Measurements from ENCODE around the gene FTO.

The FTO gene

GRCh38 chr16:53752560-53752959, 48.6 kb downstream of the FTO start:
- H3K36me3 ChIP-seq (ENCODE audit: insufficient read depth, low read length), result no peaks in the 10 kb centered on the region
- H3K4me1 ChIP-seq (ENCODE audit: insufficient read depth, low read length), result no peaks in the 10 kb centered on the region; the same call in 1 of the 2 replicates
- H3K9me3 ChIP-seq (ENCODE audit: control insufficient read depth, insufficient read depth, low read length), result no peaks in the 10 kb centered on the region
- no peak overlapping the region for H3K9ac ChIP-seq (ENCODE audit: low read depth, low read length)

GRCh38 chr16:53753431-53753830, 49.5 kb downstream of the FTO start:
- Histone ChIP-seq H3K4me1 (ENCODE audit: insufficient read depth, low read length) (no peaks in the 10 kb centered on the region; the same call in 1 of the 2 replicates), H3K9me3 (ENCODE audit: control insufficient read depth, insufficient read depth, low read length) (no peaks in the 10 kb centered on the region), H3K36me3 (ENCODE audit: insufficient read depth, low read length) (no peaks in the 10 kb centered on the region), H3K9ac (ENCODE audit: low read depth, low read length) (no peak overlapping the region)

DNA sequence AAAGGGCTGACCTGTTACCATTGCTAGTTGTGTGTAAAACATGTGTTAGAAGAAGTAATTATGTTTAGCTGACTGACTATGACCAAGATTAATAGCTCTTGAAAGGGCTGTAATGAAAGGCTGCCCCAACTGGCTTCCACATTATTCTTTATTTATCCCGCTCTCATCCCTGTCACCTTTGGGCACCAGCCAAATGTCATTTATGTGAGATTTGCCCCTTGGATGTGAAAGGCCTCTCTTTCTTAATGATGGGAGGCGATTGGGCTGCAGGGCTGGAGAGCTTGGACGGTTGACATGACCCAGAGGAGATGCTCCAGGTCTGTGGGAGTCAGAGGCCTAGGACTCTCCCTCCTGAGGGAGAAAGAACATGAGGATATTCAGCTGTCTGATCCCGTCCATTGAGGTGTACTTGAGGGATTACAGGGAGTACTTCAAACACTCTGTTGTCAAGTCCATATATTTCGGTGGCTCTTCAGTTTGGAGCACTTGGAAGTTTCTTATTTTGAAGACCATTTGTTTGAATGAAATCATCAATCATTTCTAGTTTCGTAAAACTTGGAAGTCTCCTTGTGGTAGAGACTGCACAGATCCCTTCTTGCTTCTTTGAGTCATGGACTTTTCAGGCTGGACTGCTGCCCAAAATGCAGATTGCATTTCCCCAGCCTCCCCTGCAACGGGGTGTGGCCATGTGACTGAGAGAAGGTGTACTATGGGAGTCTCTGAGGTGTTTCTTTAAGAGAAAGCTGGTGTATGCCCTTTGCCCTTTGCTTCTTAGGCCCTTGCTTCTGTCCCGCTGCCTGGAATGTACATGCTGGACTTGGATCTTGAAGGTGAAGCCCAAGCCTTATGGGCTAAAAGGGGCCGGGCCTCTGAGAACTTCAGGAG, 51.3 kb downstream of the FTO start:
- no peaks in the 10 kb centered on the region; the same call in 1 of the 2 replicates for H3K4me1 ChIP-seq (ENCODE audit: insufficient read depth, low read length)
- H3K36me3 ChIP-seq (ENCODE audit: insufficient read depth, low read length), result no peaks in the 10 kb centered on the region
- H3K9ac ChIP-seq (ENCODE audit: low read depth, low read length), result no peak overlapping the region
- H3K9me3 ChIP-seq (ENCODE audit: control insufficient read depth, insufficient read depth, low read length), result no peaks in the 10 kb centered on the region

GRCh38 chr16:53756275-53756996, 52.5 kb downstream of the FTO start:
- H3K36me3 ChIP-seq (ENCODE audit: insufficient read depth, low read length), result no peaks in the 10 kb centered on the region
- H3K4me1 ChIP-seq (ENCODE audit: insufficient read depth, low read length), result no peaks in the 10 kb centered on the region; the same call in 1 of the 2 replicates
- no peaks in the 10 kb centered on the region for H3K9me3 ChIP-seq (ENCODE audit: control insufficient read depth, insufficient read depth, low read length)
- H3K9ac ChIP-seq (ENCODE audit: low read depth, low read length), result no peak overlapping the region

DNA sequence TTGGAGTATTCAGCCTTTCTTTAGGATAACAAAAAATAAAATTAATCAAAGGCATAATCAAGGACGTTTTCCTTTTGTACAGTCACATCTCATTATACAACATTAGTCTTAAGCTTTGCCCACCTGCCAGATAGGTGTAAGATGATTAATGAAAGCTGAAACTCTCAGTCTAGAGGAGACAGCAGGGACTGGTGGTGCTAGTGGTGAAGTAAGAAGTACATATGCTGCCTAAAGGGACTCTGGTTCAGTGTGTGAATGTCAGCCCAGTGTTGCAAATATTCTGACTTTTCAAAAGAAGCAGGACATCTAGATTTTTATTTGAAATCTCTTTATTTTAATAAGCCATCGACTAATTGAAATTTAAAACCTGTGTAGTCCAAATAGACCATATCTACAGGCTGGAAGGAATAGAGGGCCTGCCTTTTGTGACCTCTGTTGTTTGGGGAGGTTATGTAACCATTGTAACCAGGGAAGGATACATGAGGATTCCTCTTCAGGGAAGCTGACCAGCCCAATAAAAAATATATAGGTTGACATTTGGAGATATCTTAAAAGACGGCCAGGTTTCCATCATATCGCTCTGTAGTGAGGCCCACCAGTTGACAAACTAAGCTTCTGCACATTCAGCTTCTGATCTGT, 54.1 kb downstream of the FTO start:
- no peak overlapping the region for H3K9ac ChIP-seq (ENCODE audit: low read depth, low read length)
- H3K9me3 ChIP-seq (ENCODE audit: control insufficient read depth, insufficient read depth, low read length), result no peaks in the 10 kb centered on the region

GRCh38 chr16:53761962-53762703, 58.2 kb downstream of the FTO start:
- H3K36me3 ChIP-seq (ENCODE audit: insufficient read depth, low read length), result no peaks in the 10 kb centered on the region
- no peaks in the 10 kb centered on the region for H3K4me1 ChIP-seq (ENCODE audit: insufficient read depth, low read length)
- H3K9me3 ChIP-seq (ENCODE audit: control insufficient read depth, insufficient read depth, low read length), result no peaks in the 10 kb centered on the region
- no peak overlapping the region for H3K9ac ChIP-seq (ENCODE audit: low read depth, low read length)

More for the DNA sequence above, 54.1 kb downstream of the FTO start:
- no peaks in the 10 kb centered on the region for H3K36me3 ChIP-seq (ENCODE audit: insufficient read depth, low read length)
- H3K4me1 ChIP-seq (ENCODE audit: insufficient read depth, low read length), result no peaks in the 10 kb centered on the region; the same call in 1 of the 2 replicates

- H3K9me3 ChIP-seq (ENCODE audit: control insufficient read depth, insufficient read depth, low read length), result no peaks in the 10 kb centered on the region
- no peak overlapping the region for H3K9ac ChIP-seq (ENCODE audit: low read depth, low read length)
- H3K36me3 ChIP-seq (ENCODE audit: insufficient read depth, low read length), result no peaks in the 10 kb centered on the region
- peaks cover 7% of the 10 kb centered on the region; the same call in 1 of the 2 replicates for H3K4me1 ChIP-seq (ENCODE audit: insufficient read depth, low read length)
These were observed 62.5 kb downstream of the FTO start for GRCh38 chr16:53766304-53767016.

GRCh38 chr16:53768167-53768566, 64.2 kb downstream of the FTO start:
- H3K36me3 ChIP-seq (ENCODE audit: insufficient read depth, low read length), result no peaks in the 10 kb centered on the region
- no peaks in the 10 kb centered on the region for H3K9me3 ChIP-seq (ENCODE audit: control insufficient read depth, insufficient read depth, low read length)
- H3K9ac ChIP-seq (ENCODE audit: low read depth, low read length), result no peak overlapping the region
- peaks cover 7% of the 10 kb centered on the region for H3K4me1 ChIP-seq (ENCODE audit: insufficient read depth, low read length)

- Histone ChIP-seq H3K4me1 (ENCODE audit: insufficient read depth, low read length) (peaks cover 11% of the 10 kb centered on the region), H3K9me3 (ENCODE audit: control insufficient read depth, insufficient read depth, low read length) (no peaks in the 10 kb centered on the region), H3K36me3 (ENCODE audit: insufficient read depth, low read length) (no peaks in the 10 kb centered on the region), H3K9ac (ENCODE audit: low read depth, low read length) (no peak overlapping the region)
These were observed 64.6 kb downstream of the FTO start for GRCh38 chr16:53768593-53768992.

GRCh38 chr16:53769185-53769584, 65.2 kb downstream of the FTO start:
- Histone ChIP-seq H3K9ac (ENCODE audit: low read depth, low read length) (no peak overlapping the region), H3K36me3 (ENCODE audit: insufficient read depth, low read length) (no peaks in the 10 kb centered on the region), H3K4me1 (ENCODE audit: insufficient read depth, low read length) (peaks cover 11% of the 10 kb centered on the region), H3K9me3 (ENCODE audit: control insufficient read depth, insufficient read depth, low read length) (no peaks in the 10 kb centered on the region)

- Histone ChIP-seq H3K9me3 (ENCODE audit: control insufficient read depth, insufficient read depth, low read length) (no peaks in the 10 kb centered on the region), H3K9ac (ENCODE audit: low read depth, low read length) (no peak overlapping the region), H3K4me1 (ENCODE audit: insufficient read depth, low read length) (peaks cover 11% of the 10 kb centered on the region), H3K36me3 (ENCODE audit: insufficient read depth, low read length) (no peaks in the 10 kb centered on the region)
These were observed 65.8 kb downstream of the FTO start for GRCh38 chr16:53769787-53770186.

- no peaks in the 10 kb centered on the region for H3K9me3 ChIP-seq (ENCODE audit: control insufficient read depth, insufficient read depth, low read length)
- H3K9ac ChIP-seq (ENCODE audit: low read depth, low read length), result no peak overlapping the region
- H3K36me3 ChIP-seq (ENCODE audit: insufficient read depth, low read length), result no peaks in the 10 kb centered on the region
- peaks cover 18% of the 10 kb centered on the region for H3K4me1 ChIP-seq (ENCODE audit: insufficient read depth, low read length)
These were observed 66.7 kb downstream of the FTO start for GRCh38 chr16:53770641-53771040.

DNA sequence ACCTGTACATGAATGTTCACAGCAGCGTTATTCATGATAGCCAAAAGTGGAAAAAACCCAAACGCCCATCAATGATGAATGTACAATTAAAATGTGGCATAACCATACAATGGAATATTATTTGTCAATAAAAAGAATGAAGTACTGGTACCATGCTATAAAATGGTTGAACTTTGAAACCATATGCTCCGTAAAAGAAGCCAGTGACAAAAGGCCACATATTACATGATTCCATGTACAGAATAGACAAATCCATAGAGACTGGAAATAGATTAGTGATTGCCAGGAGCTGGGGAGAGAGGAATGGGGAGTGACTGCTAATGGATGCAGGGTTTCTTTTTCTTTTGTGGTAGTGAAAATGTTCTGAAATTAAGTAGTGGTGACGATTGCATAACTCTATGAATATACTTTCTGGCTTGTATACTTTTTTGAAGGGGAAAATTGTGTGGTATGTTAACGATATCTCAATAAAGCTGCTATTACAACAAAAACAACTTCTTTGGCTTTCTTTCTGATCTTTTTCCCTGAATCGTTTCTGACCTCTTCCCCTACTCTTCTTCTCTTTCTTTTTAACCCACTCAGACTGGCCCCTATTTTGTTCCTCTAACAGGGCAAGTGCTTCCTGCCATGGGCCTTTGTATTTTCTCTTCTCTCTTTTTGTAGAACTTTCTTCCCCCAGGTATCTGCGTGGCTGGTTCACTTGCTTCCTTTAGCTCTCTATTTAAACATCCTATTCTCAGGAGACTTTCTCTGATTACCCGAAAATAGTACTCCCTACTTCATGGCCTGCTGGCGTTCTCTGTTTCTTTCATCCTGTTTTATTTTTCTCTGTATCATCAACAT, 67.9 kb downstream of the FTO start:
- H3K4me1 ChIP-seq (ENCODE audit: insufficient read depth, low read length), result peaks cover 22% of the 10 kb centered on the region
- no peaks in the 10 kb centered on the region for H3K36me3 ChIP-seq (ENCODE audit: insufficient read depth, low read length)
- H3K9me3 ChIP-seq (ENCODE audit: control insufficient read depth, insufficient read depth, low read length), result no peaks in the 10 kb centered on the region
- H3K9ac ChIP-seq (ENCODE audit: low read depth, low read length), result no peak overlapping the region
